ENCODE data around the gene LMAN2L.
A peak's percentile ranks its signal among the peaks of the same experiment; 100 is the strongest.

LMAN2L gene

GRCh38 chr2:96773922-96774321 lies 34.1 kb upstream of the LMAN2L start:
- Histone ChIP-seq H3K4me3 (ENCODE audit: low read length) (peak overlapping the region; percentile 65), H3K4me2 (ENCODE audit: low read length) (peak overlapping the region; percentile 79), H3K27ac (ENCODE audit: low read depth, low read length) (peak overlapping the region; percentile 41)

GRCh38 chr2:96772903-96773671 lies 33.2 kb upstream of the LMAN2L start:
- no peaks in the 10 kb centered on the region for H4K20me1 ChIP-seq (ENCODE audit: control insufficient read depth, insufficient read depth, low read depth, low read length)
- H3K27me3 ChIP-seq (ENCODE audit: control insufficient read depth, low read length): no peaks in the 10 kb centered on the region
- peaks cover 6% of the 10 kb centered on the region; the same call in 1 of the 2 replicates for H3F3A ChIP-seq (ENCODE audit: control insufficient read depth, insufficient read depth)
- TF ChIP-seq CTCF (IDR thresholded peaks at IDR 0.05; ENCODE audit: low read depth, low read length, poor library complexity, severe bottlenecking) (no peak), EZH2phosphoT487 (IDR thresholded peaks at IDR 0.05; ENCODE audit: borderline replicate concordance, low read length) (no peak)
- H3K4me1 ChIP-seq (ENCODE audit: control insufficient read depth, low read length): peaks cover 58% of the 10 kb centered on the region
- no peaks in the 10 kb centered on the region for H3K9me2 ChIP-seq (replicated peaks; ENCODE audit: control insufficient read depth, low read length)
- peak overlapping the region; percentile 79 for H3K4me2 ChIP-seq (ENCODE audit: low read length)
- no peaks in the 10 kb centered on the region for H3K9me3 ChIP-seq (ENCODE audit: control insufficient read depth, insufficient read depth, low read length)
- H3K27ac ChIP-seq (ENCODE audit: low read depth, low read length): 0 out of 2 replicates have a peak overlapping the region, but pooled peaks have one; percentile 18
- no peaks in the 10 kb centered on the region for H3K36me3 ChIP-seq (ENCODE audit: control insufficient read depth, low read length)
- H3K79me2 ChIP-seq (ENCODE audit: control insufficient read depth, low read length): peaks cover 16% of the 10 kb centered on the region
- H3K4me3 ChIP-seq (ENCODE audit: low read length): peak overlapping the region; percentile 29; the same call in 1 of the 2 replicates

More at GRCh38 chr2:96773922-96774321, 34.1 kb upstream of the LMAN2L start:
- Histone ChIP-seq H3K9me2 (replicated peaks; ENCODE audit: control insufficient read depth, low read length) (no peaks in the 10 kb centered on the region), H3K9me3 (ENCODE audit: control insufficient read depth, insufficient read depth, low read length) (no peaks in the 10 kb centered on the region), H3K79me2 (ENCODE audit: control insufficient read depth, low read length) (peaks cover 11% of the 10 kb centered on the region), H3K4me1 (ENCODE audit: control insufficient read depth, low read length) (peaks cover 50% of the 10 kb centered on the region), H4K20me1 (ENCODE audit: control insufficient read depth, insufficient read depth, low read depth, low read length) (no peaks in the 10 kb centered on the region), H3K36me3 (ENCODE audit: control insufficient read depth, low read length) (no peaks in the 10 kb centered on the region), H3K27me3 (ENCODE audit: control insufficient read depth, low read length) (no peaks in the 10 kb centered on the region), H3F3A (ENCODE audit: control insufficient read depth, insufficient read depth) (peaks cover 6% of the 10 kb centered on the region; the same call in 1 of the 2 replicates)
- TF ChIP-seq CTCF (IDR thresholded peaks at IDR 0.05; ENCODE audit: low read depth, low read length, poor library complexity, severe bottlenecking) (no peak), EZH2phosphoT487 (IDR thresholded peaks at IDR 0.05; ENCODE audit: borderline replicate concordance, low read length) (no peak)

GRCh38 chr2:96771796-96772618 lies 32.1 kb upstream of the LMAN2L start:
- H3K9me3 ChIP-seq (ENCODE audit: control insufficient read depth, insufficient read depth, low read length): no peaks in the 10 kb centered on the region
- no peaks in the 10 kb centered on the region for H3K36me3 ChIP-seq (ENCODE audit: control insufficient read depth, low read length)
- H3K4me3 ChIP-seq (ENCODE audit: low read length): no peak overlapping the region
- no peaks in the 10 kb centered on the region for H3K9me2 ChIP-seq (replicated peaks; ENCODE audit: control insufficient read depth, low read length)
- H3K27me3 ChIP-seq (ENCODE audit: control insufficient read depth, low read length): no peaks in the 10 kb centered on the region
- H3F3A ChIP-seq (ENCODE audit: control insufficient read depth, insufficient read depth): peaks cover 8% of the 10 kb centered on the region; the same call in 1 of the 2 replicates
- TF ChIP-seq EZH2phosphoT487 (IDR thresholded peaks at IDR 0.05; ENCODE audit: borderline replicate concordance, low read length) (no peak), CTCF (IDR thresholded peaks at IDR 0.05; ENCODE audit: low read depth, low read length, poor library complexity, severe bottlenecking) (no peak)
- H3K4me1 ChIP-seq (ENCODE audit: control insufficient read depth, low read length): peaks cover 69% of the 10 kb centered on the region
- no peak overlapping the region for H3K27ac ChIP-seq (ENCODE audit: low read depth, low read length)
- H3K79me2 ChIP-seq (ENCODE audit: control insufficient read depth, low read length): peaks cover 21% of the 10 kb centered on the region
- no peak overlapping the region for H3K4me2 ChIP-seq (ENCODE audit: low read length)
- H4K20me1 ChIP-seq (ENCODE audit: control insufficient read depth, insufficient read depth, low read depth, low read length): no peaks in the 10 kb centered on the region

Data from DOHH2 (cell line).